Stomach (tissue), 9 donors: Measurements from ENCODE around the gene HLA-A. TPM values are rescaled to one million over a fixed set of nuclear protein-coding genes. Genes with fewer than 3 reads are reported as not detected.

Experiments
- DNase-seq, 2 donors: peaks; one replicate each; pipeline versions ENCODE4 v3.0.0 to v3.0.0-alpha.2; 2013 to 2019
- H3K27ac ChIP-seq, 5 donors: fragments of 200-600 bp in 4 of 5; sonication (generic) in 4 of 5; one replicate each; pipeline ENCODE4 v1.5.1; 2013 to 2019; ENCODE audit warnings: mild to moderate bottlenecking in 1 of 5, moderate library complexity in 1 of 5
- H3K27me3 ChIP-seq, 3 donors: fragments of 200-600 bp; sonication (generic); one replicate each; pipeline ENCODE4 v1.5.1; 2017 to 2019; ENCODE audit warnings: mixed run types in 1 of 3
- H3K36me3 ChIP-seq, 4 donors: fragments of 200-600 bp; sonication (generic); 1 replicate in 3 of 4; 2 replicates in 1 of 4; pipeline ENCODE4 v1.5.1; 2016 to 2019
- H3K4me1 ChIP-seq, 4 donors: fragments of 200-600 bp; sonication (generic); one replicate each; pipeline ENCODE4 v1.5.1; 2016 to 2019
- H3K4me3 ChIP-seq, 4 donors: fragments of 200-600 bp; sonication (generic) in 3 of 4; one replicate each; pipeline ENCODE4 v1.5.1; 2016 to 2019; ENCODE audit warnings: mild to moderate bottlenecking in 1 of 4
- H3K9me3 ChIP-seq, 4 donors: fragments of 200-600 bp; sonication (generic); one replicate each; pipeline ENCODE4 v1.5.1; 2016 to 2019
- CTCF ChIP-seq, 7 experiments: fragments of 450-650 bp in 4 of 7; fragments of 200-600 bp in 3 of 7; sonication (generic) in 3 of 7; IDR thresholded peaks; one replicate each; pipeline ENCODE4 v1.5.1; 2016 to 2019; ENCODE audit warnings: antibody characterized with exemption in 7 of 7, control low read depth in 2 of 7, mild to moderate bottlenecking in 1 of 7
- EP300 ChIP-seq: sonication (generic); formaldehyde crosslinking; IDR thresholded peaks from one replicate; pipeline ENCODE4 v1.6.1; 2017; ENCODE audit warnings: antibody characterized with exemption
- POLR2A ChIP-seq, 4 donors: fragments of 450-650 bp; IDR thresholded peaks; one replicate each; pipeline ENCODE4 v1.6.1; 2016; ENCODE audit warnings: antibody characterized with exemption in 4 of 4, control low read depth in 2 of 4, mild to moderate bottlenecking in 1 of 4, moderate library complexity in 1 of 4
- POLR2AphosphoS5 ChIP-seq, 3 donors: sonication (generic); formaldehyde crosslinking; IDR thresholded peaks; one replicate each; pipeline ENCODE4 v1.6.1; 2016; ENCODE audit warnings: antibody characterized with exemption in 3 of 3
- WGBS, 5 donors: extraction: QIAGEN DNeasy Blood & Tissue Kit in 3 of 5; methylation state at CpG; one replicate each; pipeline versions ENCODE4 v1.1.5 to v1.1.7; 2013 to 2018; 5-methylcytosine and 5-hydroxymethylcytosine counted together
- intact Hi-C: fragments of 100-400 bp; cut with DNase I; formaldehyde crosslinking; loops from one replicate; pipeline ENCODE4 v1.15.1; 2023; ENCODE audit warnings: low total_unique reads
- polyA plus RNA-seq, 3 donors: library from polyadenylated mRNA; stranded (reverse); fragments of 200-250 nt; gene quantifications; one replicate each; pipeline ENCODE4 v1.2.3, GENCODE V29; 2013
- total RNA-seq, 5 donors: library from RNA; depleted of rRNA; stranded (reverse); fragments of >200 nt; gene quantifications; one replicate each; pipeline versions ENCODE4 v1.1.0 to v1.2.3, GENCODE V29; 2014 to 2016
- donor health status: healthy with polysubstance abuse.
- donor health status: Bipolar disorder and iron deficiency.
- donor health status: healthy.

HLA-A gene
- total and polyA plus RNA-seq, 8 donors: 142 to 910 (median 303) TPM

- H3K4me1 ChIP-seq: no peaks in the 10 kb centered on the region
- H3K9me3 ChIP-seq: no peaks in the 10 kb centered on the region
- no peaks in the 10 kb centered on the region for H3K36me3 ChIP-seq
- H3K4me3 ChIP-seq: no peak overlapping the region
- TF ChIP-seq CTCF (IDR thresholded peaks at IDR 0.05) (no peak), POLR2AphosphoS5 (IDR thresholded peaks at IDR 0.05) (no peak), EP300 (no peak), POLR2A (IDR thresholded peaks at IDR 0.05) (no peak)
- no peak for DNase-seq
- no peak overlapping the region for H3K27ac ChIP-seq
- 51 to 58% (median 55%) methylated on average over 4 of the region's 4 CpGs; no CpG with 5 or more reads in 1 of the 5 donors for WGBS, 5 donors
- intact Hi-C loops: no loop called here
- H3K27me3 ChIP-seq: no peaks in the 10 kb centered on the region
These were observed 37.0 kb upstream of the HLA-A start for GRCh38 chr6:29905286-29905685.

GRCh38 chr6:29907637-29908340 lies 34.5 kb upstream of the HLA-A start:
- TF ChIP-seq EP300 (no peak), POLR2AphosphoS5 (IDR thresholded peaks at IDR 0.05) (no peak), POLR2A (IDR thresholded peaks at IDR 0.05) (no peak), CTCF (IDR thresholded peaks at IDR 0.05) (no peak)
- no peak overlapping the region for H3K27ac ChIP-seq
- H3K36me3 ChIP-seq: no peaks in the 10 kb centered on the region
- H3K9me3 ChIP-seq: no peaks in the 10 kb centered on the region
- H3K4me3 ChIP-seq: no peak overlapping the region
- WGBS, 5 donors: 12 to 52% (median 31%) methylated on average over 6 of the region's 6 CpGs; no CpG with 5 or more reads in 1 of the 5 donors
- no peaks in the 10 kb centered on the region for H3K4me1 ChIP-seq
- DNase-seq: no peak
- no peaks in the 10 kb centered on the region for H3K27me3 ChIP-seq
- intact Hi-C loops: no loop called here

GRCh38 chr6:29908341-29908662 lies 34.0 kb upstream of the HLA-A start:
- Histone ChIP-seq H3K4me3 (no peak overlapping the region), H3K4me1 (no peaks in the 10 kb centered on the region), H3K27me3 (no peaks in the 10 kb centered on the region), H3K9me3 (no peaks in the 10 kb centered on the region), H3K27ac (no peak overlapping the region), H3K36me3 (no peaks in the 10 kb centered on the region)
- TF ChIP-seq POLR2A (IDR thresholded peaks at IDR 0.05) (no peak), EP300 (no peak), POLR2AphosphoS5 (IDR thresholded peaks at IDR 0.05) (no peak), CTCF (IDR thresholded peaks at IDR 0.05) (no peak)
- intact Hi-C loops: no loop called here
- DNase-seq: no peak
- 71 to 92% (median 85%) methylated on average over 2 to 3 of the region's 3 CpGs; no CpG with 5 or more reads in 1 of the 5 donors for WGBS, 5 donors

- intact Hi-C loops: no loop called here
- DNase-seq: peak in 1 of 2 donors; percentile 29
- no peak overlapping the region for H3K27ac ChIP-seq
- H3K36me3 ChIP-seq: no peaks in the 10 kb centered on the region
- no peak overlapping the region for H3K4me3 ChIP-seq
- TF ChIP-seq POLR2AphosphoS5 (IDR thresholded peaks at IDR 0.05) (no peak), POLR2A (IDR thresholded peaks at IDR 0.05) (no peak), EP300 (no peak), CTCF (IDR thresholded peaks at IDR 0.05) (no peak)
- no peaks in the 10 kb centered on the region for H3K4me1 ChIP-seq
- 22 to 51% (median 41%) methylated on average over 5 to 6 of the region's 6 CpGs; no CpG with 5 or more reads in 1 of the 5 donors for WGBS, 5 donors
- no peaks in the 10 kb centered on the region for H3K27me3 ChIP-seq
- H3K9me3 ChIP-seq: no peaks in the 10 kb centered on the region
These were observed 33.6 kb upstream of the HLA-A start for GRCh38 chr6:29908710-29909109.
